ENCODE data around the gene PGAM2.

Gene PGAM2

GRCh38 chr7:44065431-44066110 is at the start of gene PGAM2:
TSS of gene PGAM2 (minus strand) at chr7:44065567. CDS start at chr7:44065529, 38 bp downstream.
- DNase-seq, result no peak

- DNase-seq, result no peak
Observed at GRCh38 chr7:44114586-44115310, 49.4 kb upstream of the PGAM2 start.

- DNase-seq, result no peak
Observed at GRCh38 chr7:44113764-44114354, 48.5 kb upstream of the PGAM2 start.

- DNase-seq, result no peak
Observed at GRCh38 chr7:44112997-44113763, 47.8 kb upstream of the PGAM2 start.

- DNase-seq, result no peak
Observed at GRCh38 chr7:44112231-44112996, 47.0 kb upstream of the PGAM2 start.

GRCh38 chr7:44111761-44112160 is 46.4 kb upstream of the PGAM2 start:
- DNase-seq, result no peak

GRCh38 chr7:44110719-44111635 is 45.6 kb upstream of the PGAM2 start:
- no peak for DNase-seq

GRCh38 chr7:44109991-44110390 is 44.6 kb upstream of the PGAM2 start:
- no peak for DNase-seq

- no peak for DNase-seq
Observed at GRCh38 chr7:44108768-44109750, 43.7 kb upstream of the PGAM2 start.

- no peak for DNase-seq
Observed at GRCh38 chr7:44107961-44108767, 42.8 kb upstream of the PGAM2 start.

- DNase-seq, result no peak
Observed at GRCh38 chr7:44107116-44107960, 42.0 kb upstream of the PGAM2 start.

GRCh38 chr7:44106311-44107065 is 41.1 kb upstream of the PGAM2 start:
- DNase-seq, result no peak

GRCh38 chr7:44105832-44106231 is 40.5 kb upstream of the PGAM2 start:
- no peak for DNase-seq

GRCh38 chr7:44104860-44105771 is 39.7 kb upstream of the PGAM2 start:
- no peak for DNase-seq

- DNase-seq, result no peak
Observed at GRCh38 chr7:44103923-44104859, 38.8 kb upstream of the PGAM2 start, which contains the start of gene AEBP1. TSS of gene AEBP1 (plus strand) at chr7:44104345. CDS start at chr7:44104666, 321 bp downstream.

Measured in NCI-H187 treated with DMSO at 0.1 percent for 48 hours (cell line).